ENCODE measurements around the gene PCSK2. TPM values are rescaled to one million over a fixed set of nuclear protein-coding genes. Genes with fewer than 3 reads are reported as not detected.

PCSK2 gene
- total RNA-seq, 3 donors from 2014 or later (not counting 1 experiment from before 2014, with no cell fraction given), result not detected

DNA sequence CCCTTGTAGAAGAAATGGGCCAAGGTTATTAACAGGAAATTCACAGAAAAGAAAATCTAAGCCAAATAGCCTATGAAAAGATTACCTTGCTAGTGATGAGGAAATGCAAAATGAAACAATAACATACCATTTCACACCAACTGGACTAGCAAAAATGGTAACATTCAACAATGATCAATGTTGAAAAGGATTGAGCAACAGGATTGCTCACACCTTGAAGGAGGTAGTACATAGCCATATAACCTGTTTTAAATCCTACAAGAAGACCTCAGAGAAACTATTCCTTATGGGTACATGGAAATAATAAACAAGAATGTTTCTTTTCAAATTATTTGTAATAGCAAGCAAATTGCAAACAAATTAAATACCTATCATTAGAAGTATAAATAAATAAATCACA lies 196.9 kb downstream of the PCSK2 start:
- no peak for ATAC-seq
- Mint-ChIP-seq H3K9me3 (no peaks in the 10 kb centered on the region), H3K36me3 (no peaks in the 10 kb centered on the region), H3K4me3 (no peak overlapping the region), H3K4me1 (no peaks in the 10 kb centered on the region), H3K27ac (no peak overlapping the region), H3K27me3 (ENCODE audit: low read depth in 2 of 2) (peaks cover 9 to 44% of the 10 kb centered on the region in 2 donors)
- Histone ChIP-seq H3K27ac (ENCODE audit: low read length) (no peak overlapping the region), H3K36me3 (ENCODE audit: control insufficient read depth, insufficient read depth, low read length) (no peaks in the 10 kb centered on the region), H3K9me3 (ENCODE audit: control insufficient read depth, insufficient read depth, low read length) (no peaks in the 10 kb centered on the region), H3K4me3 (ENCODE audit: low read length) (no peak overlapping the region), H3K27me3 (ENCODE audit: control insufficient read depth, insufficient read depth, low read length) (no peaks in the 10 kb centered on the region), H3K4me1 (ENCODE audit: control insufficient read depth, insufficient read depth, low read length) (no peaks in the 10 kb centered on the region)
- intact Hi-C loops (cut with micrococcal nuclease), result no loop called here
- DNase-seq, result no peak
- TF ChIP-seq CTCF (IDR thresholded peaks at IDR 0.05), result no peak

DNA sequence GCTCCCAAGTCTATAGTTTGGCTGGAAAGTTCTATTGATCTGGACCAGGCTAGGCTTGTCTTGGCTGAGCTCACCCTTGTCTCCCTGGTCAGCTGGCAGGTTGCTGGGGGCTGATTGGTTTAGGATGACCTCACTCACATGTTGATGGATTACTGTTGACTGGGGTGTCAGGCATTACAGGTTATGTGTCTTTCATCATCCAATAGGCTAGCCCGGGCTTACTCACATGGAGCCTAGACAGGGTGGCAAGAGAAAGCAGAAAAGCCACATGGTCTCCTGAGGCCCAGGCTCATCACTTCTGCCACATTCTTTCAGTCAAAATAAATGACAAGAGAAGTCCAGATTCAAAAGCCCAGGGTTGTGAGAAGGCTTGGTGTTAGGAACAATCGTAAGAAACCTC lies 200.8 kb downstream of the PCSK2 start:
- no peak for ATAC-seq
- DNase-seq, result no peak
- Mint-ChIP-seq H3K4me3 (no peak overlapping the region), H3K4me1 (no peaks in the 10 kb centered on the region), H3K36me3 (no peaks in the 10 kb centered on the region), H3K9me3 (no peaks in the 10 kb centered on the region), H3K27ac (no peak overlapping the region), H3K27me3 (ENCODE audit: low read depth in 2 of 2) (peaks cover 14 to 42% of the 10 kb centered on the region in 2 donors)
- H3K4me1 ChIP-seq (ENCODE audit: control insufficient read depth, insufficient read depth, low read length), result no peaks in the 10 kb centered on the region
- peaks cover 4% of the 10 kb centered on the region for H3K27me3 ChIP-seq (ENCODE audit: control insufficient read depth, insufficient read depth, low read length)
- intact Hi-C loops (cut with micrococcal nuclease), result no loop called here
- no peak for TF ChIP-seq CTCF (IDR thresholded peaks at IDR 0.05)
- 78% methylated on average over 2 of the region's 2 CpGs for WGBS (ENCODE audit: insufficient coverage)
- no peaks in the 10 kb centered on the region for H3K9me3 ChIP-seq (ENCODE audit: control insufficient read depth, insufficient read depth, low read length)
- no peak overlapping the region for H3K27ac ChIP-seq (ENCODE audit: low read length)
- no peak overlapping the region for H3K4me3 ChIP-seq (ENCODE audit: low read length)
- H3K36me3 ChIP-seq (ENCODE audit: control insufficient read depth, insufficient read depth, low read length), result no peaks in the 10 kb centered on the region

DNA sequence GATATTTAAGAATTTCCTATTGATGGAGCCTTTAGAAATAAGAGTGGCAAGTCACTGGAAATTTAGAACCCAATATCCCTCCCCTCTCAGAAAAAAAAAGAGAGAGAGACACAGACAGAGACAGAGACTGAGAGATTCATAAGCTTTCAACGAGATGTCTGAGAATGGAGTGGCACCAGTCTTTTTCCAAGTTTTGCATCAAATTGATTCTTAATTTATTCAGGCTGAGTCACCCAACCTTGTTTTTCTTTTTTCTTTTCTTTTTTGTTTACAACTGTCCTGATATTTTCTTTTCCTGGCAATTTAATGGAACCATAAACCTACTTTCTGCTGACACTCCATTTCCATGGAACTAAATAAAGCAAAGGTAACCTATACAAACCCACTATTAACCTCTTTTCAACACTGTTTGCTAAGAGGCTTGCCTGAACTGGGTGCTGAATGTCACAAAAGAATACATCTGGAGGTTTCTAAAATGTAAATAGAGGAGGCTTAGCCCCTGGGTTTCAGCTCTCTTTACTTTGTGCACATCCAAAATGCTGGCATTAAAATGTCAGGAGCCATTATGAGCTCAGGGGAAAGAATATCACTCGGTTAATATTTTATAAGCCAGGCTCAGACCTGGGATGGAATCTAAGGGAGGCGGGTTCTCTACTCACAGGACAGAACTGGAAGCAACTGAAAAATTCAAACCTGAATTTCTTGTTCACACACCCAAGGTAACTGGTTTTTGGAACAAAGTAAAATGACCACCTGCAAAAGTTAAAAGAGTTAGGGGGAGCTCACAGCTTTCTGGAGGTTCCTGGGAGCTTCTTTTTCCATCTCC lies 203.5 kb downstream of the PCSK2 start:
- Histone ChIP-seq H3K4me1 (ENCODE audit: control insufficient read depth, insufficient read depth, low read length) (no peaks in the 10 kb centered on the region), H3K9me3 (ENCODE audit: control insufficient read depth, insufficient read depth, low read length) (no peaks in the 10 kb centered on the region), H3K4me3 (ENCODE audit: low read length) (no peak overlapping the region), H3K27ac (ENCODE audit: low read length) (no peak overlapping the region), H3K27me3 (ENCODE audit: control insufficient read depth, insufficient read depth, low read length) (peaks cover 4% of the 10 kb centered on the region), H3K36me3 (ENCODE audit: control insufficient read depth, insufficient read depth, low read length) (no peaks in the 10 kb centered on the region)
- peaks cover 14 to 29% of the 10 kb centered on the region in 2 donors for H3K27me3 Mint-ChIP-seq (ENCODE audit: low read depth in 2 of 2)
- WGBS (ENCODE audit: insufficient coverage), result 83% methylated on average over 3 of the region's 3 CpGs
- no peak overlapping the region for H3K27ac Mint-ChIP-seq
- H3K4me1 Mint-ChIP-seq, result no peaks in the 10 kb centered on the region
- intact Hi-C loops (cut with micrococcal nuclease), result loop anchor here (5.0 kb wide), 1 partner anchor 728 kb away; no protein-coding TSS in a partner anchor
- TF ChIP-seq CTCF (IDR thresholded peaks at IDR 0.05), result no peak
- no peaks in the 10 kb centered on the region for H3K9me3 Mint-ChIP-seq
- DNase-seq (no peak), ATAC-seq (no peak)
- no peaks in the 10 kb centered on the region for H3K36me3 Mint-ChIP-seq
- no peak overlapping the region for H3K4me3 Mint-ChIP-seq
